K562 (cell line): ENCODE measurements around the gene NEB.
"Not testable (repeated sequence)": the region's sequence is repeated elsewhere in the genome, so short reads cannot be mapped to it uniquely, and the experiment has no call there.

Experiments used
- GTF2F1 ChIP-seq: IDR thresholded peaks from 2 replicates; pipeline ENCODE4 v1.6.1; 2011; ENCODE audit warnings: low read depth, low read length, improper control_type of control experiment
- MIER1 ChIP-seq: fragments of 450-650 bp; IDR thresholded peaks from 2 replicates; pipeline ENCODE4 v1.6.1; 2016; ENCODE audit warnings: antibody characterized with exemption, mild to moderate bottlenecking, low read depth
- MYC ChIP-seq, 2 experiments: fragments of 250-450 bp in 1 of 2; sonication (Bioruptor Pico) in 1 of 2; IDR thresholded peaks; 2 replicates each; pipeline versions ENCODE4 v1.5.1 to v1.6.1; 2012 to 2021; ENCODE audit warnings: low read depth in 2 of 2, borderline replicate concordance in 1 of 2, improper control_type of control experiment in 1 of 2, low read length in 1 of 2, mild to moderate bottlenecking in 1 of 2, moderate library complexity in 1 of 2
- NCOA2 ChIP-seq, 2 experiments: fragments of 450-650 bp; IDR thresholded peaks; 2 replicates each; pipeline ENCODE4 v1.6.1; 2018; ENCODE audit warnings: mild to moderate bottlenecking in 2 of 2, moderate library complexity in 1 of 2; ENCODE audit not compliant: partially characterized antibody in 2 of 2
- POLR2A ChIP-seq: fragments of 450-650 bp; conservative IDR thresholded peaks from 2 replicates; pipeline ENCODE4 v1.6.1; 2016
- SIN3B ChIP-seq: fragments of 450-650 bp; IDR thresholded peaks from 2 replicates; pipeline ENCODE4 v1.6.1; 2017; ENCODE audit warnings: low read depth, mild to moderate bottlenecking, moderate library complexity
- ZNF57 ChIP-seq: fragments of 450-650 bp; formaldehyde crosslinking; IDR thresholded peaks from 2 replicates; pipeline ENCODE4 v1.4.0; 2020; ENCODE audit warnings: mild to moderate bottlenecking, moderate library complexity
- TF ChIP-seq, protein P1 (sequence below): fragments of 450-650 bp; IDR thresholded peaks from 2 replicates; pipeline ENCODE4 v1.6.1; 2016; ENCODE audit warnings: antibody characterized with exemption
- TF ChIP-seq, protein P2 (sequence below): fragments of 250-450 bp; sonication (Bioruptor Pico); IDR thresholded peaks from 2 replicates; pipeline ENCODE4 v1.5.1; 2021; ENCODE audit warnings: mild to moderate bottlenecking
- TF ChIP-seq, protein P3 (sequence below): IDR thresholded peaks from 2 replicates; pipeline ENCODE4 v1.6.1; 2012; ENCODE audit warnings: low read depth, low read length, improper control_type of control experiment, borderline replicate concordance

DNA sequence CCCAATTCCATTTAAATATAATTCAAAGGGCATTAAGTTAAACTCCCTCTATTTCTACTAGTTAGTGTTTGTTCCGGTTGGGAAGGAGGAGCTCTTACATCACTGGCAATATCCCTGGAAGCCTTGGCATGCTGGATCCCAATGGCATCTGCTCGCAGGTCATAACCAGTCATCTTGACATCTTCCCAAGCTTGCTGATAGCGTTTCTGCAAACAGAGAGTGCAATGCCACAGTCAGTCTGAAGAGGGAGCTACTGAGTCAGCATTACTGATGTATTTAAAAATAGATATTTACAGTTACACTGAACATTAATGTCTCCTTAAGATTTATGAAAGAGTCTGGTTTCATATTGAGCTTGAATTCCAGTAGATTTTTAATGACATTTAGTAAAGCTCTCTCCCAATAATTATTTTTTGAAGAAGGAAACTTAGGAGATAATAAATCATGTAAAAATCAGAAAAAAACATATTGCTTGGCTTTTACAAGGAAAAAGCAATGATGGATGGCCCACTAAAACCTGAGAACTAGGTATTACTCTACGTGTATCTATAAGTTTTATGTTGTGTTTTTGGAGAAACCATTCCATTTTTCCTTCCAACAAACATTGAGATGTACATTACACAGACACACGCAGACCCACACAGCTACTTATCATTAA is 142.9 kb downstream of the NEB start:
- not testable (repeated sequence) for TF ChIP-seq MYC (IDR thresholded peaks at IDR 0.05; ENCODE audit: low read depth, low read length); MYC (CRISPR knock-in tag; IDR thresholded peaks at IDR 0.05; ENCODE audit: borderline replicate concordance, low read depth); GTF2F1; POLR2A; SIN3B; ZNF57 (CRISPR knock-in tag); NCOA2 (IDR thresholded peaks at IDR 0.05; ENCODE audit: partially characterized antibody in 2 of 2); MIER1
- TF ChIP-seq, protein P1, sequence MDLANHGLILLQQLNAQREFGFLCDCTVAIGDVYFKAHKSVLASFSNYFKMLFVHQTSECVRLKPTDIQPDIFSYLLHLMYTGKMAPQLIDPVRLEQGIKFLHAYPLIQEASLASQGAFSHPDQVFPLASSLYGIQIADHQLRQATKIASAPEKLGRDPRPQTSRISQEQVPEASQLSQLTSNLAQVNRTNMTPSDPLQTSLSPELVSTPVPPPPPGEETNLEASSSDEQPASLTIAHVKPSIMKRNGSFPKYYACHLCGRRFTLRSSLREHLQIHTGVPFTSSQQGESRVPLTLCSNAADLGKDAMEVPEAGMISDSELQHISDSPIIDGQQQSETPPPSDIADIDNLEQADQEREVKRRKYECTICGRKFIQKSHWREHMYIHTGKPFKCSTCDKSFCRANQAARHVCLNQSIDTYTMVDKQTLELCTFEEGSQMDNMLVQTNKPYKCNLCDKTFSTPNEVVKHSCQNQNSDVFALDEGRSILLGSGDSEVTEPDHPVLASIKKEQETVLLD: not testable (repeated sequence)
- TF ChIP-seq, protein P2, sequence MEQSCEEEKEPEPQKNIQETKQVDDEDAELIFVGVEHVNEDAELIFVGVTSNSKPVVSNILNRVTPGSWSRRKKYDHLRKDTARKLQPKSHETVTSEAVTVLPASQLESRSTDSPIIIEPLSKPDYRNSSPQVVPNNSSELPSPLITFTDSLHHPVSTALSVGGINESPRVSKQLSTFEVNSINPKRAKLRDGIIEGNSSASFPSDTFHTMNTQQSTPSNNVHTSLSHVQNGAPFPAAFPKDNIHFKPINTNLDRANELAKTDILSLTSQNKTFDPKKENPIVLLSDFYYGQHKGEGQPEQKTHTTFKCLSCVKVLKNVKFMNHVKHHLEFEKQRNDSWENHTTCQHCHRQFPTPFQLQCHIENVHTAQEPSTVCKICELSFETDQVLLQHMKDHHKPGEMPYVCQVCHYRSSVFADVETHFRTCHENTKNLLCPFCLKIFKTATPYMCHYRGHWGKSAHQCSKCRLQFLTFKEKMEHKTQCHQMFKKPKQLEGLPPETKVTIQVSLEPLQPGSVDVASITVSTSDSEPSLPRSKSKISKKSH (CRISPR knock-in tag): not testable (repeated sequence)
- TF ChIP-seq, protein P3, sequence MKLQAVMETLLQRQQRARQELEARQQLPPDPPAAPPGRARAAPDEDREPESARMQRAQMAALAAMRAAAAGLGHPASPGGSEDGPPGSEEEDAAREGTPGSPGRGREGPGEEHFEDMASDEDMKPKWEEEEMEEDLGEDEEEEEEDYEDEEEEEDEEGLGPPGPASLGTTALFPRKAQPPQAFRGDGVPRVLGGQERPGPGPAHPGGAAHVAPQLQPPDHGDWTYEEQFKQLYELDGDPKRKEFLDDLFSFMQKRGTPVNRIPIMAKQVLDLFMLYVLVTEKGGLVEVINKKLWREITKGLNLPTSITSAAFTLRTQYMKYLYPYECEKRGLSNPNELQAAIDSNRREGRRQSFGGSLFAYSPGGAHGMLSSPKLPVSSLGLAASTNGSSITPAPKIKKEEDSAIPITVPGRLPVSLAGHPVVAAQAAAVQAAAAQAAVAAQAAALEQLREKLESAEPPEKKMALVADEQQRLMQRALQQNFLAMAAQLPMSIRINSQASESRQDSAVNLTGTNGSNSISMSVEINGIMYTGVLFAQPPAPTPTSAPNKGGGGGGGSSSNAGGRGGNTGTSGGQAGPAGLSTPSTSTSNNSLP: not testable (repeated sequence)
